Fibroblast of mammary gland (primary cell): ENCODE results near the gene DIDO1.
A peak's percentile ranks its signal among the peaks of the same experiment; 100 is the strongest.

Source experiments
- DNase-seq: peaks from one replicate; pipeline ENCODE4 v3.0.0-alpha.2; 2010; ENCODE audit warnings: low read depth
- H3K4me3 ChIP-seq: 2 replicates; pipeline ENCODE4 v1.5.1; 2011; ENCODE audit warnings: low read depth, mild to moderate bottlenecking, low read length, moderate library complexity; ENCODE audit not compliant: control insufficient read depth
- CTCF ChIP-seq: conservative IDR thresholded peaks from 2 replicates; pipeline ENCODE4 v1.5.1; 2011; ENCODE audit warnings: low read depth, low read length, inconsistent platforms; ENCODE audit not compliant: control insufficient read depth, insufficient read depth

DIDO1 gene

DNA sequence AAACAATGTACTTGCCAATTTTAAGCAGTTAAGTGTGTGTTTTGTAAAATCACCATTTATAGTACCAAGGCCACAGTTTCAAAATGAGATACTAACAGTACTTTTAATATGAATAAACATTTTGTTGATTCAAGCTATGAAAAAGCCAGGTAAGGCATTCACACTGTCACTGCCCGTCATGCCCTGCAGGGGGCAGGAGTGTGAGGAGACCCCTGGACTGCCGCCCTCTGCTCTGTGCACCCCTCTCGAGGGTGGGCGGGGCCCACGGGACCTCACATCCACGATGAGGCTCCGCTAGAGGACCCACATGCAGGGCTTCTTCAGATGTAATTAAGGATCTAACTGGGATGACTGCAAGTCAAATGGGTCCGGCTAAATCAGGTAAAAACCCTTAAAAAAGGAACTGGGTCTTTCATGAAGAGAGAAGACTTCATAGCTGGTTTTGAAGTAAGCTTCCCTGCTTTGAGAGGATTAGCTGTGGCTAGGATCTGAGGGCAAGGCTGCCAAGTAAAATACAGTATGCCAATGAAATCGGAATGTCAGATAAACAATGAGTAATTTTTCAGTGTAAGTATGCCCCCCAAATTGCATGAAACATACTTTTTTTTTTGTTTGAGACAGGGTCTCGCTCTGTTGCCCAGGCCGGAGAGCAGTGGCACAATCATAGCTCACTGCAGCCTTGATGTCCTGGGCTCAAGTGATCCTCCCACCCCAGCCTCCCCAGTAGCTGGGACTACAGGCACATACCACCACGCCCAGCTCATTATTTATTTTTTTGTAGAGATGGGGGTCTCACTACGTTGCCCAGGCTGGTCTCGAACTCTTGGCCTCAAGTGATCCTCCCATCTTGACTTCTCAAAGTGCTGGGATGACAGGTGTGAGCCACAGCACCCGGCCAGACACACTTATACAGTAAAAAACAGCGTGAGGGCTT is 18.7 kb downstream of the DIDO1 start:
- no peak for DNase-seq
- TF ChIP-seq CTCF = peak; percentile 48
- no peak overlapping the region for H3K4me3 ChIP-seq

- DNase-seq = no peak
- no peak overlapping the region for H3K4me3 ChIP-seq
- TF ChIP-seq CTCF = no peak
Measured at GRCh38 chr20:62906647-62907375, 19.5 kb downstream of the DIDO1 start.

DNA sequence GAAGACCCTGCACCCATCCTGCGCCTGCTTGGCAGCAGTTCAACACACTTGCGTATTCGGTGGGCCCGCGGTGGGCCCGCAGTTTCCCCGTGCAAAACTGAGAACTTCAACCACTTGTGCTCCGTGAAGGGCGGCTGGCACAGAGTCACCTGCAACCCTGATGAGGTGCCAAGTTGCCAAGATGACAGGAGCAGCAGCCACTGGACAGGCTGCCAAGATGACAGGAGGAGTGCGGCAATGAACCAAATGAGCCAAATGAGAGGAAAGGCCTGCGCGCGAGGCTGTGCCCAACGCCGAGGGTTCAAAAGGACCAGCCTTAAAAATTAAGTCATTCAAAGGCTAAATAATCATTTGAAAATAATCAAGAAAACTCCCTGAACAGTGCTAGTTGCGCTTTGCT is 20.1 kb downstream of the DIDO1 start:
- no peak overlapping the region for H3K4me3 ChIP-seq
- no peak for TF ChIP-seq CTCF
- no peak for DNase-seq

GRCh38 chr20:62905536-62906117 is 20.7 kb downstream of the DIDO1 start:
- no peak for DNase-seq
- TF ChIP-seq CTCF = no peak
- no peak overlapping the region for H3K4me3 ChIP-seq

DNA sequence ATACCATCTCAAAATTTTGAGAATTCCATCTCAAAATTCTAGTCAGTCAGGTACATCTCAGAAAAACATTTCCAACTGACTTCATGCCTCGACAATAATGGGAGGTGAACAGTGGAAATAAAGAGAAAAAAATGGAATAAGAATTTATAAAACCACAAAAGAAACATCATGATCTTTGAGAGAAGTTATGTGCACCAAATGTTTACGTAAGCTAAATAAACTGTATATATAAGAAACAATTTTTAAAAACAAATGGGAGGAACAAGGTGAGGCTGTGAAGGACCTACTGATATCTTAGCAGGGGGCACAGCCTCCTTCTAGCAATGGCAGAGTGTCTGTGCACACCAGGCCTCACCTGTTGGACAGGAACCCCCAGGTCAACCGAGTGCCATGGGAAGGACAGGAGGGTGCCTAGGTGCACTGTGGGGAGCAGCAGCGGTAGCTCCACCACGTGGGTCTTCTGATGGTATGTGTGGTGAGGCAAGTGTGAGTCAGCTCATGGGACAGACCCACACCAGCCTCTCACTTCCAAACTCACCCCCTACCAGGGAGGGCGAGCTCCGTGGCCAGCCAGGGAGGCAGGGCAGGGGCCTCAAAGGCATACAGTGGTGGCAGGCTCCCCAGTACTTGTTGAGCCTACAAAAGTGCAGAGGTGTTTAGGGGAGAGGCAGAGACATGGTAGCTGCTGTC is 23.2 kb downstream of the DIDO1 start:
- DNase-seq = peak; percentile 41
- TF ChIP-seq CTCF = no peak
- no peak overlapping the region for H3K4me3 ChIP-seq

DNA sequence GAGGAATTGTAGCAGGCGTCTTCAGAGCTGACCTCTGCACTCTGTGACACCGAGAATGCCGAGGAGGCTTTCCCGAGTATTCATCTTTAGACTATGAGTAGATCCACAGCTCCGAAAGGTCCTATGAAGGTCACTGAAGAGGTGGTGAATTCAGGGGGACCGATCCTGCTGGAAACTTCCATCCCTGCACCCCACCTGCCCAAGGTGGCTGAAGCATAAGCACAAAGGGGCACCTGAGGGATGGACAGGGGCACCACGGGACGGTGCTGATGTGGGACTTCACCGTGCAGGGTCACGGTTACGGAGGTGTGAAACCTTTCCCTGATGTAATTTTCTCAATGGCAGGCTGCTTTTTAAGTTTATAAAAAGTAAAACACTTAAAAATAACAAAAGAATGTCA is 24.4 kb downstream of the DIDO1 start:
- DNase-seq = no peak
- TF ChIP-seq CTCF = no peak
- H3K4me3 ChIP-seq = no peak overlapping the region
